Brain microvascular endothelial cell (primary cell): ENCODE results near the gene GNG7.
"Not testable (repeated sequence)": the region's sequence is repeated elsewhere in the genome, so short reads cannot be mapped to it uniquely, and the experiment has no call there.

Source experiments
- DNase-seq: peaks from one replicate; pipeline ENCODE4 v3.0.0-alpha.2; 2020
- H3K27ac ChIP-seq: fragments of 250-450 bp; sonication (Bioruptor Pico); 2 replicates; pipeline ENCODE4 v1.5.1; 2020; ENCODE audit warnings: mild to moderate bottlenecking, moderate library complexity
- H3K27me3 ChIP-seq: fragments of 250-450 bp; sonication (Bioruptor Pico); replicated peaks from 2 replicates; pipeline ENCODE4 v1.5.1; 2020; ENCODE audit warnings: mild to moderate bottlenecking
- H3K36me3 ChIP-seq: fragments of 250-450 bp; sonication (Bioruptor Pico); replicated peaks from 2 replicates; pipeline ENCODE4 v1.5.1; 2020; ENCODE audit warnings: mild to moderate bottlenecking
- H3K4me3 ChIP-seq: 2 replicates; pipeline ENCODE4 v1.5.1; 2011; ENCODE audit warnings: low read depth, mild to moderate bottlenecking, control low read depth, low read length, moderate library complexity
- in situ Hi-C: cut with HindIII; loops from 2 replicates; pipeline ENCODE4 v1.10.0; 2017; ENCODE audit warnings: low sequenced_read_pairs, low pct_ligation_motif_present
- TF ChIP-seq, protein P1 (sequence below): IDR thresholded peaks from 2 replicates; pipeline ENCODE4 v1.5.1; 2011; ENCODE audit warnings: low read depth, mild to moderate bottlenecking, moderate library complexity, low read length, control low read depth, inconsistent platforms; ENCODE audit errors: missing control alignments

GNG7 gene

DNA sequence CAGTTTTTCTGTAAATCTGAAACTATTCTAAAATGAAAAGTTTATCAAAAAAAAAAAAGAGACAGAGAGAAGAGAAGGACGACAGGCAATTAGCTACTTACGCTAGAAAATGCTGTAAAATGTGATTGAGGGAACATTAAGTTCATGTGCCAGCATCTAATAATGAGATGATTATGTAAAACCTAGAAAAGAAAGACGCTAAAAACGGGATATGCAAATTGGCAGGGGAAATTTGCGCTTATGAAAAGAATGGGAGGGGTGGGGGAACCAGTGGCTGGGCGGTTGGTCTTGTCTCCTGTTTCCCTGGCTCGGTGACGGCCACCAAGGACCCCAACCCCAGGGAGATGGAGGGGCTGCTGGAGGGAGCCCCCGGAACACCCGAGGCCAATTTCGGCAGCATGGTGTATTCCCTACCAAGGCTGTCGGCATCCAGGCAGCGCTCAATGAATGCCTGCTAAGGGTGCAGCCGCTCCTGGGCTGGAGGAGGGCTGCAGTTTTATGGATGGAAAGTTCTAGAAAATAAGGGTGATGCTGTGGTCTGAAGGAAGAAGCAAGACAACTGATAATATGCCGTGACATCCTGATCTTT, 34.2 kb downstream of the GNG7 start:
- H3K27me3 ChIP-seq: no peaks in the 10 kb centered on the region
- H3K27ac ChIP-seq: no peak overlapping the region
- H3K36me3 ChIP-seq: no peaks in the 10 kb centered on the region
- in situ Hi-C loops: no loop called here
- TF ChIP-seq, protein P1, sequence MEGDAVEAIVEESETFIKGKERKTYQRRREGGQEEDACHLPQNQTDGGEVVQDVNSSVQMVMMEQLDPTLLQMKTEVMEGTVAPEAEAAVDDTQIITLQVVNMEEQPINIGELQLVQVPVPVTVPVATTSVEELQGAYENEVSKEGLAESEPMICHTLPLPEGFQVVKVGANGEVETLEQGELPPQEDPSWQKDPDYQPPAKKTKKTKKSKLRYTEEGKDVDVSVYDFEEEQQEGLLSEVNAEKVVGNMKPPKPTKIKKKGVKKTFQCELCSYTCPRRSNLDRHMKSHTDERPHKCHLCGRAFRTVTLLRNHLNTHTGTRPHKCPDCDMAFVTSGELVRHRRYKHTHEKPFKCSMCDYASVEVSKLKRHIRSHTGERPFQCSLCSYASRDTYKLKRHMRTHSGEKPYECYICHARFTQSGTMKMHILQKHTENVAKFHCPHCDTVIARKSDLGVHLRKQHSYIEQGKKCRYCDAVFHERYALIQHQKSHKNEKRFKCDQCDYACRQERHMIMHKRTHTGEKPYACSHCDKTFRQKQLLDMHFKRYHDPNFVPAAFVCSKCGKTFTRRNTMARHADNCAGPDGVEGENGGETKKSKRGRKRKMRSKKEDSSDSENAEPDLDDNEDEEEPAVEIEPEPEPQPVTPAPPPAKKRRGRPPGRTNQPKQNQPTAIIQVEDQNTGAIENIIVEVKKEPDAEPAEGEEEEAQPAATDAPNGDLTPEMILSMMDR: no peak
- H3K4me3 ChIP-seq: no peak overlapping the region
- no peak for DNase-seq

DNA sequence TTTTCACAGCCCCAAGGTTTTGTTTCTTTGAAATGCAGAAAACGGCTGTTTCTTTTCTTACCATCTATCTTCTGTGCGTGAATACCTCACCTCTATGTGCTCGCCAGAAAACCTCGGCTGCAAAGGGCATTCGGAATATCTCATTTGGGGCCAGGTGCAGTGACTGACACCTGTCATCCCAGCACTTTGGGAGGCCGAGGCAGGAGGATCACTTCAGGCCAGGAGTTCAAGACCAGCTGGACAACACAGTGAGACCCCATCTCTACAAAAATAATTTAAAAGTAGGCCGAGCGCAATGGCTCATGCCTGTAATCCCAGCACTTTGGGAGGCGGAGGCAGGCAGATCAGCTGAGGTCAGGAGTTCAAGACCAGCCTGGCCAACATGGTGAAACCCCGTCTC, 35.1 kb downstream of the GNG7 start:
- H3K36me3 ChIP-seq, H3K4me3 ChIP-seq, DNase-seq, H3K27ac ChIP-seq, H3K27me3 ChIP-seq, in situ Hi-C loops: not testable (repeated sequence)

DNA sequence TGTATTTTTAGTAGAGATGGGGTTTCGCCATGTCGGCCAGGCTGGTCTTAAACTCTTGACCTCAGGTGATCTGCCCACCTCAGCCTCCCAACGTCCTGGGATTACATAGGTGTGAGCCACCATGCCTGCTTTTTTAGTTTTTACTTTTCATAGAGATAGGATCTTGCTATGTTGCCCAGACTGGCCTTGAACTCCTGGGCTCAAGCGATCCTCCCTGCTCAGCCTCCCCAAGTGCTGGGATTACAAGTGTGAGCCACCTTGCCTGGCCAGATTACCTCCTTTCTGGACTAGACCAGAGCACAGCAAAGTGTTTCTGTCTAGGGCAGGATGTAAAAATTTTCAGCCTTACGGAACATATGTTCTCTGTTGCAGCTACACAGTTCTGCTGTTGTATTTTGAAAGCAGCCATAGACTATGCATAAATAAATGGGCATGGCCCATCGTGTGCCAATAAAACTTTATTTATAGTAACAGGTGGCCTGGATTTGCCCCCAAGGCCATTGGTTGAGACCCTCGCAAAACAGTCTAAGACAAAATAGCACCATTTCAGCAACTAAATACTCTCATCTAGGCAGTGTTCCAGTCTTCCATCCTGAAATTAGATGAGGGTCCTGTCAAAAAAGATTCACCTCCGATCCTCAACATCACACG, 36.0 kb downstream of the GNG7 start:
- Histone ChIP-seq H3K27ac (no peak overlapping the region), H3K36me3 (no peaks in the 10 kb centered on the region), H3K4me3 (no peak overlapping the region), H3K27me3 (no peaks in the 10 kb centered on the region)
- DNase-seq: no peak
- in situ Hi-C loops: no loop called here
- TF ChIP-seq, protein P1: no peak

DNA sequence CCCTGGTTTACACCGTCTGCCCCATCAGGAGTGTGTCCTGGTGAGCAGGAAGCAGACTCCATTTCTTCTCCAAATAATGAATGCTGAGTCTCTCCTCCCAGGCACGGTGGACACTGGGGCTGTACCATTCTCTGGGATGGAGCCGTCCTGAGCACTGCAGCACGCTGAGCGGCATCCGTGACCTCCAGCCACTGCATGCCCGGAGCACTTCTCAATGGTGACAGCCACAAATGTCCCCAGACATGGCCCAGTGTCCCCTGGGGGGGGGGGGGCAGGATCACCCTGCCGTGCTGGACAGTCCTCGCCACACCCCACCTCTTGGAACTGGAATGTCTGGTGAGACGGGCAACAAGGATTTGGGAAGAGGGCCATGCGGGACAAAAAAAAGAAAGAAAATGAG, 37.4 kb downstream of the GNG7 start:
- Histone ChIP-seq H3K4me3 (no peak overlapping the region), H3K36me3 (no peaks in the 10 kb centered on the region), H3K27me3 (no peaks in the 10 kb centered on the region), H3K27ac (no peak overlapping the region)
- no peak for DNase-seq
- TF ChIP-seq, protein P1: no peak
- in situ Hi-C loops: no loop called here

DNA sequence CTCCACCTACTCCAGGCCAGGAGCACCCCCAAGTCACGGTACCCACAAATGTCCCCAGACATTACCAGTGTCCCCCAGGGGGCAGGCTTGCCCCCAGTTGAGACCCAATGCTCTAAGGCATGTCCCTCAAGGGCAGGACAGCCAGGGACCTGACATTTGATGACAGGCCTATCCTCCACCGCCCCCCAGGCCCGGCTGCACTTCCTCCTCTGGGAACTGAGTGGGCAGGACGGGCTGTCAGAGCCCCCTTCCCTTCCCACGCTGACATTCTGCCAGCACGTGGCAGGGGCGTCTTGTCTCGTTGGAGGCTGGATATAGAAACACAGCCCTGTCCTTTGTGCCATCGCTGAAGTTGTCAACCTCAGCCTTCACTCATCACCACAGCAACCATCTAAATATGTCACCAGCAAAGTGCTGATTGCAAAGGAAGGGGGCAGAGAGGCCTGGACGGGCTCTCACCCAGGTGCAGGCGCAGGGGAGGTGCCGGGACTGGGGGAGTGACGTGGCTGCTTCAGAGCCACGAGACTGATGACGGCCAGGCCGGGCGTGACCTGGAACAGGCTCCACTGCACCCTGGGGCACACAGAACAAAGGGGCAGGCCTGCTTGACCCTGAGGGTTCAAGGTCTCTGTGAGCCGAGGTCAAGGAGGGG, 38.4 kb downstream of the GNG7 start:
- TF ChIP-seq, protein P1: peak; percentile 32
- Histone ChIP-seq H3K27me3 (no peaks in the 10 kb centered on the region), H3K4me3 (no peak overlapping the region), H3K27ac (no peak overlapping the region), H3K36me3 (no peaks in the 10 kb centered on the region)
- no peak for DNase-seq
- in situ Hi-C loops: no loop called here

DNA sequence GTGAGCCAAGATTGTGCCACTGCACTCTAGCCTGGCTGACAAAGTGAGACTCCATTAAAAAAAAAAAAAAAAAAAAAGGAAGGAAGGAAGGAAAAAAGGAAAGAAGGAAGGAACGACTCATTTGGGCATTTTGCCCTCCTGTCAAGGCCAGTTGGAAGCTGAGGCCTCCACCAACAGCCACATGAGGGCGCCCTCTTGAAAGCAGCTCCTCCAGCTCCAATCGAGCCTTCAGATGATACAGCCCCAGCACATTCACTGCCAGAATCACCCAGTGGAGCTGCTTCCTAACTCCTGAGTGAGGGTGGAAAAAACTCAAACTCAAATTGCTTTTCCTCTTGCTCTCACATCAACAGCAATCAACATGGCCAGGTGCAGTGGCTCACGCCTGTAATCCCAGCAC, 40.9 kb downstream of the GNG7 start:
- Histone ChIP-seq H3K4me3 (no peak overlapping the region), H3K36me3 (no peaks in the 10 kb centered on the region), H3K27ac (no peak overlapping the region), H3K27me3 (no peaks in the 10 kb centered on the region)
- DNase-seq: no peak
- TF ChIP-seq, protein P1: peak; percentile 45
- in situ Hi-C loops: no loop called here
